A549 (cell line): ENCODE measurements around the gene ODF2L. TPM values are rescaled to one million over a fixed set of nuclear protein-coding genes. Genes with fewer than 3 reads are reported as not detected.

Experiments used
- ATAC-seq, 2 experiments: fragments of 200-7000 bp in 1 of 2; fragments of >200 bp in 1 of 2; cut with Nextera tagmentation in 1 of 2; cut with Tn5 transposase in 1 of 2; 3 replicates each; pipeline versions ENCODE4 v1.8.0 to v1.9.1; 2018 to 2020; ENCODE audit warnings: mild to moderate bottlenecking in 1 of 2, moderate library complexity in 1 of 2
- CTCF ChIA-PET: fragments of 300-600 bp; sonication (Branson Sonifier 250); formaldehyde crosslinking; extraction: SDS; loops from one replicate; lab custom pipeline; 2021; ENCODE audit warnings: antibody characterized with exemption, inconsistent platforms; lab: Yijun Ruan, JAX
- POLR2A ChIA-PET: fragments of 350-600 bp; formaldehyde crosslinking; extraction: SDS; loops from one replicate; lab custom pipeline; 2021; ENCODE audit warnings: antibody characterized with exemption, inconsistent platforms; lab: Yijun Ruan, JAX
- DNase-seq, 2 experiments: peaks; one replicate each; pipeline versions ENCODE4 v3.0.0 to v3.0.0-alpha.2; 2011 to 2016; ENCODE audit warnings: low read depth in 1 of 2, low spot score in 1 of 2
- FAIRE-seq: peaks from 2 replicates; lab custom pipeline; 2011; peaks lifted over from hg19 to GRCh38; lab: Jason Lieb, UNC
- H3K27ac ChIP-seq, 2 experiments: fragments of >200 bp; sonication (Bioruptor Twin); formaldehyde crosslinking; 3 replicates each; pipeline ENCODE4 v1.5.1; 2016 to 2017
- H3K4me1 ChIP-seq: fragments of >200 bp; sonication (Bioruptor Twin); formaldehyde crosslinking; 3 replicates; pipeline ENCODE4 v1.6.1; 2016
- H3K4me2 ChIP-seq: fragments of >200 bp; sonication (Bioruptor Twin); formaldehyde crosslinking; 3 replicates; pipeline ENCODE4 v1.6.1; 2016
- H3K4me3 ChIP-seq: fragments of >200 bp; sonication (Bioruptor Twin); formaldehyde crosslinking; 3 replicates; pipeline ENCODE4 v1.5.1; 2016
- H3K9me3 ChIP-seq: fragments of >200 bp; sonication (Bioruptor Twin); formaldehyde crosslinking; 3 replicates; pipeline ENCODE4 v1.6.1; 2016
- CBX8 ChIP-seq: fragments of 200-600 bp; sonication (generic); IDR thresholded peaks from 2 replicates; pipeline ENCODE4 v1.6.1; 2016
- CEBPB ChIP-seq, 2 experiments: fragments of >200 bp in 1 of 2; sonication (Bioruptor Twin) in 1 of 2; formaldehyde crosslinking in 1 of 2; IDR thresholded peaks; 2 replicates each; pipeline ENCODE4 v1.6.1; 2012 to 2016
- CHD2 ChIP-seq: fragments of 150-350 bp; IDR thresholded peaks from 2 replicates; pipeline ENCODE4 v1.6.1; 2014; ENCODE audit warnings: low read length; ENCODE audit not compliant: partially characterized antibody
- EHMT2 ChIP-seq: fragments of 200-600 bp; sonication (generic); IDR thresholded peaks from 2 replicates; pipeline ENCODE4 v1.6.1; 2016; ENCODE audit warnings: antibody characterized with exemption, low read depth, mild to moderate bottlenecking, moderate library complexity
- EP300 ChIP-seq, 2 experiments: fragments of >200 bp; sonication (Bioruptor Twin); formaldehyde crosslinking; IDR thresholded peaks; 2 replicates in 1 of 2; 3 replicates in 1 of 2; pipeline ENCODE4 v1.6.1; 2016 to 2017
- ESRRA ChIP-seq: fragments of 150-350 bp; IDR thresholded peaks from 2 replicates; pipeline ENCODE4 v1.6.1; 2014; ENCODE audit warnings: mild to moderate bottlenecking, low read length, borderline replicate concordance
- FOSB ChIP-seq: fragments of 250-450 bp; sonication (Bioruptor Pico); IDR thresholded peaks from 2 replicates; pipeline ENCODE4 v1.5.0; 2020; ENCODE audit warnings: mild to moderate bottlenecking, moderate library complexity
- FOXS1 ChIP-seq: fragments of 250-450 bp; sonication (Bioruptor Pico); IDR thresholded peaks from 2 replicates; pipeline ENCODE4 v1.5.0; 2020; ENCODE audit warnings: mild to moderate bottlenecking, moderate library complexity
- HEYL ChIP-seq: fragments of 250-450 bp; sonication (Bioruptor Pico); IDR thresholded peaks from 2 replicates; pipeline ENCODE4 v1.8.0; 2021; ENCODE audit warnings: mild to moderate bottlenecking, moderate library complexity
- HOXB5 ChIP-seq: fragments of 250-450 bp; sonication (Bioruptor Pico); IDR thresholded peaks from 2 replicates; pipeline ENCODE4 v1.5.0; 2020; ENCODE audit warnings: mild to moderate bottlenecking, moderate library complexity
- JUN ChIP-seq, 2 experiments: fragments of >200 bp; sonication (Bioruptor Twin); formaldehyde crosslinking; IDR thresholded peaks; 2 replicates in 1 of 2; 3 replicates in 1 of 2; pipeline ENCODE4 v1.6.1; 2016 to 2017
- JUNB ChIP-seq: fragments of >200 bp; sonication (Bioruptor Twin); formaldehyde crosslinking; IDR thresholded peaks from 2 replicates; pipeline ENCODE4 v1.6.1; 2016
- KDM5A ChIP-seq: fragments of 200-600 bp; sonication (generic); IDR thresholded peaks from 2 replicates; pipeline ENCODE4 v1.6.1; 2016; ENCODE audit warnings: antibody characterized with exemption, mild to moderate bottlenecking
- MAFK ChIP-seq: fragments of 450-650 bp; IDR thresholded peaks from 2 replicates; pipeline ENCODE4 v1.6.1; 2014; ENCODE audit not compliant: partially characterized antibody
- MAZ ChIP-seq: fragments of 150-350 bp; IDR thresholded peaks from 2 replicates; pipeline ENCODE4 v1.6.1; 2014; ENCODE audit warnings: antibody characterized with exemption, low read depth, low read length, borderline replicate concordance
- MYC ChIP-seq: IDR thresholded peaks from 2 replicates; pipeline ENCODE4 v1.6.1; 2012; ENCODE audit warnings: mild to moderate bottlenecking, inconsistent platforms, low read length, improper control_type of control experiment, borderline replicate concordance
- NPAS2 ChIP-seq: fragments of 250-450 bp; sonication (Bioruptor Pico); IDR thresholded peaks from 2 replicates; pipeline ENCODE4 v1.8.0; 2022; ENCODE audit warnings: mild to moderate bottlenecking, moderate library complexity, borderline replicate concordance
- NR3C1 ChIP-seq: fragments of >200 bp; sonication (Bioruptor Twin); formaldehyde crosslinking; IDR thresholded peaks from 3 replicates; pipeline ENCODE4 v1.6.1; 2017
- PHF8 ChIP-seq: fragments of 200-600 bp; sonication (generic); IDR thresholded peaks from 2 replicates; pipeline ENCODE4 v1.6.1; 2016; ENCODE audit warnings: low read depth, mild to moderate bottlenecking, antibody characterized with exemption, moderate library complexity, borderline replicate concordance
- POLR2A ChIP-seq: IDR thresholded peaks from 2 replicates; pipeline ENCODE4 v1.6.1; 2012; ENCODE audit warnings: mild to moderate bottlenecking, low read length
- POLR2AphosphoS2 ChIP-seq: conservative IDR thresholded peaks from 2 replicates; pipeline ENCODE4 v1.6.1; 2012; ENCODE audit warnings: low read length, improper control_type of control experiment, inconsistent platforms
- RAD21 ChIP-seq, 2 experiments: fragments of >200 bp in 1 of 2; sonication (Bioruptor Twin) in 1 of 2; formaldehyde crosslinking in 1 of 2; IDR thresholded peaks in 1 of 2; conservative IDR thresholded peaks in 1 of 2; 2 replicates in 1 of 2; 3 replicates in 1 of 2; pipeline ENCODE4 v1.6.1; 2012 to 2018; ENCODE audit warnings: inconsistent platforms in 1 of 2
- RNF2 ChIP-seq: fragments of 200-600 bp; sonication (generic); IDR thresholded peaks from 2 replicates; pipeline ENCODE4 v1.6.1; 2016; ENCODE audit warnings: low read depth, mild to moderate bottlenecking, antibody characterized with exemption, moderate library complexity, borderline replicate concordance
- SMC3 ChIP-seq: fragments of >200 bp; sonication (Bioruptor Twin); formaldehyde crosslinking; IDR thresholded peaks from 3 replicates; pipeline ENCODE4 v1.6.1; 2018; ENCODE audit warnings: inconsistent platforms
- ZC3H11A ChIP-seq: fragments of 450-650 bp; IDR thresholded peaks from 2 replicates; pipeline ENCODE4 v1.6.1; 2014; ENCODE audit warnings: antibody characterized with exemption, mild to moderate bottlenecking
- ZFP36 ChIP-seq: fragments of 450-650 bp; IDR thresholded peaks from 2 replicates; pipeline ENCODE4 v1.6.1; 2014; ENCODE audit warnings: borderline replicate concordance; ENCODE audit not compliant: partially characterized antibody
- ZSCAN20 ChIP-seq: fragments of 250-450 bp; sonication (Bioruptor Pico); IDR thresholded peaks from 2 replicates; pipeline ENCODE4 v1.8.0; 2022; ENCODE audit warnings: mild to moderate bottlenecking, moderate library complexity
- WGBS: methylation state at CpG from one replicate; pipeline ENCODE4 v1.1.6; 2017; ENCODE audit errors: missing lambda C conversion rate; 5-methylcytosine and 5-hydroxymethylcytosine counted together
- polyA plus RNA-seq, 4 experiments: library from polyadenylated mRNA; depleted of rRNA in 3 of 4; stranded (reverse); fragments of >200 nt; fragmentation: RNase III in 1 of 4; extraction: RNeasy Plus Mini Kit Qiagen cat#74134 plus additional on column Dnase treatment in 1 of 4; gene quantifications; 2 replicates in 3 of 4; 3 replicates in 1 of 4; pipeline ENCODE4 v1.2.3, GENCODE V29; 2011 to 2017
- TF ChIP-seq, protein P1 (sequence below): fragments of 250-450 bp; sonication (Bioruptor Pico); IDR thresholded peaks from 2 replicates; pipeline ENCODE4 v1.5.0; 2020; ENCODE audit warnings: low read depth, mild to moderate bottlenecking, moderate library complexity
- TF ChIP-seq, protein P2 (sequence below): IDR thresholded peaks from 2 replicates; pipeline ENCODE4 v1.6.1; 2012
- TF ChIP-seq, protein P3 (sequence below): IDR thresholded peaks from 2 replicates; pipeline ENCODE4 v1.6.1; 2012; ENCODE audit warnings: low read depth, borderline replicate concordance
- TF ChIP-seq, protein P4 (sequence below): fragments of 200-600 bp; sonication (generic); IDR thresholded peaks from 2 replicates; pipeline ENCODE4 v1.6.1; 2016; ENCODE audit warnings: antibody characterized with exemption, mild to moderate bottlenecking, moderate library complexity

Gene ODF2L
- polyA plus RNA-seq, 2 of the 4 experiments (the other 2 are of a cell fraction) = 10.0 to 17.7 TPM

DNA sequence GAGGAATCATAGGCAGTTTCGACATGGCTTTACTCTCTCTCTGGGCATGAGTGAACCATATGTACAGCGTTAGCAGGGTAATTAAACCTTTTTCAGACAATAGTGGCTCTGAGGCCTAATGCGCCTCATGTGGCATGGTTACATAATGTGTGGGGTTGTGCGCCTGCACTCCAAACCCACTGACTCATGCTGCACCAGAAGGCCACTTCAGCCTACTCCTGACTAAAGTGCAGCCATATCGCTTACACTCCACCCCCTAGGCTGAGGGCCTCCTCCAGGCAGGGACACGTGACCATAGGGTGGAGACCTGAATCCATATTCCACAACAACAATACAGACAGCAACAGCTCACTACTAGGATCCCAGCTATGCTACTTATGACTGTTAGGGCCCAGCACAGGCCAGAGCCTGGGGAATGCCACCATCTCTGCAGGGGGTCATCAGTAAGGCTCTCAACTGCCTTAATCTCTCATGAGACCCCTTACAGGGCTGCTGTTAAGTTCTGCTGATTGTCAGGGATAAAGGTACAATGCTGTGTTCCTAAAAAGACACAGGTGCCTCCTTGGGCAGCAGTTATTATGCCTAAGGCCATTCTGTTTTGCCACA lies 13.4 kb upstream of the ODF2L start:
- TF ChIP-seq, protein P1, sequence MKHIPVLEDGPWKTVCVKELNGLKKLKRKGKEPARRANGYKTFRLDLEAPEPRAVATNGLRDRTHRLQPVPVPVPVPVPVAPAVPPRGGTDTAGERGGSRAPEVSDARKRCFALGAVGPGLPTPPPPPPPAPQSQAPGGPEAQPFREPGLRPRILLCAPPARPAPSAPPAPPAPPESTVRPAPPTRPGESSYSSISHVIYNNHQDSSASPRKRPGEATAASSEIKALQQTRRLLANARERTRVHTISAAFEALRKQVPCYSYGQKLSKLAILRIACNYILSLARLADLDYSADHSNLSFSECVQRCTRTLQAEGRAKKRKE = no peak
- TF ChIP-seq EP300 (IDR thresholded peaks at IDR 0.05) (no peak), CEBPB (IDR thresholded peaks at IDR 0.05) (no peak), FOSB (CRISPR knock-in tag) (no peak), RNF2 (no peak), CBX8 (no peak), NPAS2 (CRISPR knock-in tag) (no peak), CHD2 (no peak), FOXS1 (CRISPR knock-in tag) (no peak), ZFP36 (no peak), EHMT2 (no peak), RAD21 (conservative IDR thresholded peaks at IDR 0.05 in 1 of 2, IDR thresholded peaks at IDR 0.05 in 1 of 2) (no peak), ZC3H11A (no peak), MAZ (no peak), JUNB (no peak), MYC (no peak), POLR2AphosphoS2 (no peak)
- TF ChIP-seq, protein P2, sequence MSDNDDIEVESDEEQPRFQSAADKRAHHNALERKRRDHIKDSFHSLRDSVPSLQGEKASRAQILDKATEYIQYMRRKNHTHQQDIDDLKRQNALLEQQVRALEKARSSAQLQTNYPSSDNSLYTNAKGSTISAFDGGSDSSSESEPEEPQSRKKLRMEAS = no peak
- TF ChIP-seq, protein P3, sequence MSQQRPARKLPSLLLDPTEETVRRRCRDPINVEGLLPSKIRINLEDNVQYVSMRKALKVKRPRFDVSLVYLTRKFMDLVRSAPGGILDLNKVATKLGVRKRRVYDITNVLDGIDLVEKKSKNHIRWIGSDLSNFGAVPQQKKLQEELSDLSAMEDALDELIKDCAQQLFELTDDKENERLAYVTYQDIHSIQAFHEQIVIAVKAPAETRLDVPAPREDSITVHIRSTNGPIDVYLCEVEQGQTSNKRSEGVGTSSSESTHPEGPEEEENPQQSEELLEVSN = no peak
- TF ChIP-seq, protein P4, sequence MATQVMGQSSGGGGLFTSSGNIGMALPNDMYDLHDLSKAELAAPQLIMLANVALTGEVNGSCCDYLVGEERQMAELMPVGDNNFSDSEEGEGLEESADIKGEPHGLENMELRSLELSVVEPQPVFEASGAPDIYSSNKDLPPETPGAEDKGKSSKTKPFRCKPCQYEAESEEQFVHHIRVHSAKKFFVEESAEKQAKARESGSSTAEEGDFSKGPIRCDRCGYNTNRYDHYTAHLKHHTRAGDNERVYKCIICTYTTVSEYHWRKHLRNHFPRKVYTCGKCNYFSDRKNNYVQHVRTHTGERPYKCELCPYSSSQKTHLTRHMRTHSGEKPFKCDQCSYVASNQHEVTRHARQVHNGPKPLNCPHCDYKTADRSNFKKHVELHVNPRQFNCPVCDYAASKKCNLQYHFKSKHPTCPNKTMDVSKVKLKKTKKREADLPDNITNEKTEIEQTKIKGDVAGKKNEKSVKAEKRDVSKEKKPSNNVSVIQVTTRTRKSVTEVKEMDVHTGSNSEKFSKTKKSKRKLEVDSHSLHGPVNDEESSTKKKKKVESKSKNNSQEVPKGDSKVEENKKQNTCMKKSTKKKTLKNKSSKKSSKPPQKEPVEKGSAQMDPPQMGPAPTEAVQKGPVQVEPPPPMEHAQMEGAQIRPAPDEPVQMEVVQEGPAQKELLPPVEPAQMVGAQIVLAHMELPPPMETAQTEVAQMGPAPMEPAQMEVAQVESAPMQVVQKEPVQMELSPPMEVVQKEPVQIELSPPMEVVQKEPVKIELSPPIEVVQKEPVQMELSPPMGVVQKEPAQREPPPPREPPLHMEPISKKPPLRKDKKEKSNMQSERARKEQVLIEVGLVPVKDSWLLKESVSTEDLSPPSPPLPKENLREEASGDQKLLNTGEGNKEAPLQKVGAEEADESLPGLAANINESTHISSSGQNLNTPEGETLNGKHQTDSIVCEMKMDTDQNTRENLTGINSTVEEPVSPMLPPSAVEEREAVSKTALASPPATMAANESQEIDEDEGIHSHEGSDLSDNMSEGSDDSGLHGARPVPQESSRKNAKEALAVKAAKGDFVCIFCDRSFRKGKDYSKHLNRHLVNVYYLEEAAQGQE = no peak
- ChIA-PET POLR2A (no interaction called here), CTCF (no interaction called here)
- Histone ChIP-seq H3K4me3 (no peak overlapping the region), H3K27ac (no peak overlapping the region), H3K4me2 (no peak overlapping the region), H3K4me1 (no peaks in the 10 kb centered on the region), H3K9me3 (no peaks in the 10 kb centered on the region)
- no peak for DNase-seq
- no peak for FAIRE-seq
- no peak for ATAC-seq
- 63% methylated on average over 6 of the region's 6 CpGs for WGBS

DNA sequence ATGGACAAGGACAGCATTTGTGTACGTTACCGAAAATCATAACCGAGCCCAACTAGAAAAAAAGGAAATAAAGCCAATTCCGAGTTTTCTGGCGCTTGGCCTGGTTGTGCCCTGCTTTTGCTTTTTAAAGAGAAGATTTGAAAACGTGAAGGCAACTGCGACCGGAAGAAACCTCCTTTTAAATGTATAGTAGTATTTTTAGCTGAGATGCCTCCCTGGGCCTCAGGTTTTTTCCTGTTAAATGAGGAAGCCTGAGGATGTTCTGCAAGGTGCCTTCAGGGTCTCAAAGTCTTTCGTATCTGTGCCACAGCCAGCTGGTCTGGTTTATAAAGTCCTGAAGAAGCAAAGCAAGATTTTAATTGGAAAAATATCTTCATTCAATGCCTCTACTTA lies 371 bp upstream of the ODF2L start:
- POLR2A ChIA-PET = interaction anchor here (0.7 kb wide), 2 partner anchors 14 to 33 kb away, joined by 3 to 4 read pairs; no protein-coding TSS in a partner anchor
- no peak for ATAC-seq
- no peaks in the 10 kb centered on the region for H3K9me3 ChIP-seq

More for the DNA sequence above, 371 bp upstream of the ODF2L start:
- CTCF ChIA-PET = no interaction called here
- H3K4me2 ChIP-seq = peak overlapping the region; percentile 64
- WGBS = 9% methylated on average over 9 of the region's 9 CpGs
- H3K4me1 ChIP-seq = 0 out of 3 replicates have a peak, but pooled peaks cover 3% of the 10 kb centered on the region
- no peak for DNase-seq
- TF ChIP-seq CHD2 = no peak
- TF ChIP-seq, protein P1 = no peak
- no peak for TF ChIP-seq JUN (IDR thresholded peaks at IDR 0.05)
- TF ChIP-seq MAZ = no peak
- no peak for TF ChIP-seq ESRRA
- no peak for TF ChIP-seq NPAS2 (CRISPR knock-in tag)
- TF ChIP-seq NR3C1 = no peak
- TF ChIP-seq HOXB5 = no peak
- TF ChIP-seq SMC3 = no peak
- no peak for TF ChIP-seq MAFK
- TF ChIP-seq RAD21 (conservative IDR thresholded peaks at IDR 0.05 in 1 of 2, IDR thresholded peaks at IDR 0.05 in 1 of 2) = no peak
- TF ChIP-seq EHMT2 = no peak
- TF ChIP-seq KDM5A = no peak
- TF ChIP-seq ZSCAN20 (CRISPR knock-in tag) = no peak
- no peak for TF ChIP-seq HEYL (CRISPR knock-in tag)
- TF ChIP-seq FOSB (CRISPR knock-in tag) = no peak
- TF ChIP-seq PHF8 = no peak
- no peak for TF ChIP-seq POLR2A
- no peak for TF ChIP-seq FOXS1 (CRISPR knock-in tag)
- peak overlapping the region; percentile 71 for H3K4me3 ChIP-seq
- no peak for FAIRE-seq
- H3K27ac ChIP-seq = peak overlapping the region; percentile 76 to 91
